SU-DHL-6 (cell line): Measurements from ENCODE around the gene LRRC4B.

Experiments
- H2AFZ ChIP-seq: fragments of 200-600 bp; sonication (generic); 2 replicates; pipeline ENCODE4 v1.6.1; 2014; ENCODE audit warnings: low read depth, mild to moderate bottlenecking, moderate library complexity, mixed read lengths, antibody characterized with exemption, low read length; ENCODE audit not compliant: severe bottlenecking
- H3F3A ChIP-seq: fragments of 200-600 bp; shearing (Covaris generic); 2 replicates; pipeline ENCODE4 v1.6.0; 2016; ENCODE audit warnings: antibody characterized with exemption, mild to moderate bottlenecking; ENCODE audit not compliant: insufficient read depth
- H3K27ac ChIP-seq: fragments of 200-600 bp; sonication (generic); 2 replicates; pipeline ENCODE4 v1.5.1; 2016; ENCODE audit warnings: low read depth, mild to moderate bottlenecking, low read length, moderate library complexity, mixed read lengths
- H3K27me3 ChIP-seq: fragments of 200-600 bp; sonication (generic), shearing (Covaris generic); 2 replicates; pipeline ENCODE4 v1.6.0; 2014; ENCODE audit warnings: mild to moderate bottlenecking, low read length
- H3K36me3 ChIP-seq: fragments of 200-600 bp; sonication (generic); 2 replicates; pipeline ENCODE4 v1.6.1; 2014; ENCODE audit warnings: mild to moderate bottlenecking, low read length, mixed read lengths
- H3K4me2 ChIP-seq: fragments of 300-600, 200-600 bp; shearing (Covaris generic), sonication (generic); 2 replicates; pipeline ENCODE4 v1.6.0; 2014; ENCODE audit warnings: low read length, low read depth, mild to moderate bottlenecking; ENCODE audit not compliant: poor library complexity, severe bottlenecking
- H3K4me3 ChIP-seq: fragments of 200-600 bp; sonication (generic); 2 replicates; pipeline ENCODE4 v1.5.1; 2014; ENCODE audit warnings: antibody characterized with exemption, low read length, mild to moderate bottlenecking, mixed read lengths; ENCODE audit not compliant: insufficient read depth, poor library complexity, severe bottlenecking
- H3K79me2 ChIP-seq: fragments of 200-600 bp; sonication (generic); 2 replicates; pipeline ENCODE4 v1.6.1; 2014; ENCODE audit warnings: mild to moderate bottlenecking, low read length, moderate library complexity; ENCODE audit not compliant: insufficient read depth
- H3K9ac ChIP-seq: fragments of 200-600 bp; sonication (generic); 2 replicates; pipeline ENCODE4 v1.7.0; 2014; ENCODE audit warnings: mild to moderate bottlenecking, low read length
- H3K9me2 ChIP-seq: fragments of 200-600 bp; sonication (generic); replicated peaks from 2 replicates; pipeline ENCODE4 v1.6.1; 2014; ENCODE audit warnings: low read length; ENCODE audit not compliant: insufficient read depth
- H3K9me3 ChIP-seq: fragments of 200-600 bp; sonication (generic); 2 replicates; pipeline ENCODE4 v1.6.1; 2014; ENCODE audit warnings: low read length, mixed read lengths; ENCODE audit not compliant: insufficient read depth
- H4K20me1 ChIP-seq: fragments of 200-600 bp; sonication (generic); 2 replicates; pipeline ENCODE4 v1.6.1; 2014; ENCODE audit warnings: low read depth, mild to moderate bottlenecking, antibody characterized with exemption, low read length, moderate library complexity, mixed read lengths
- CTCF ChIP-seq: fragments of 200-600 bp; sonication (generic); IDR thresholded peaks from one replicate; pipeline ENCODE4 v1.5.1; 2017; ENCODE audit warnings: antibody characterized with exemption, mild to moderate bottlenecking, low read length, moderate library complexity; ENCODE audit not compliant: insufficient read depth, poor library complexity, severe bottlenecking
- EZH2phosphoT487 ChIP-seq: fragments of 200-600 bp; sonication (generic), shearing (Covaris generic); conservative IDR thresholded peaks from 2 replicates; pipeline ENCODE4 v1.6.1; 2018; ENCODE audit warnings: mild to moderate bottlenecking, antibody characterized with exemption, low read length, moderate library complexity, mixed read lengths

Gene LRRC4B

DNA sequence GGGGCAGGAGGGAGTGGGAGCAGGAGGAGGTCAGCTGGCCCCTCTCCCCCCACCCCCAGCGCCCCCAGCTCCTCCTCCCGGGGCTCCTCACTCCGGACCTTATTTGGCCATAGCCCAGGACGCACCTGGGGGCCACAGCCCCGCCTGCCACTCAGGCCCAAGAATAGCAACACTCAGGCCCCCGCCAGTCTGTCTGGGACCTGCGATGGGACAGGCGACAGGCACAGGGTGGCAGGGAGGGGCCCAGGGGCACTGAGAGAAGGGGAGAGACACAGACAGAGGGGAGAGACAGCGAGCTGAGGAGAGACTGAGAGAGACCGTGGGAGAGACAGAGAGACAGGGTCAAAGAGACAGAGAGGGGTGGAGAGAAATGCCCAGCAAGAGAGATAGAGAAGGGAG is 67.5 kb downstream of the LRRC4B start:
- H3K79me2 ChIP-seq: no peaks in the 10 kb centered on the region
- H2AFZ ChIP-seq: no peak overlapping the region
- no peak overlapping the region for H3K4me3 ChIP-seq
- H3K4me2 ChIP-seq: no peak overlapping the region
- no peaks in the 10 kb centered on the region for H3K36me3 ChIP-seq
- no peaks in the 10 kb centered on the region for H3F3A ChIP-seq
- no peaks in the 10 kb centered on the region for H3K27me3 ChIP-seq
- H4K20me1 ChIP-seq: no peaks in the 10 kb centered on the region
- TF ChIP-seq EZH2phosphoT487 (no peak), CTCF (no peak)
- H3K9me2 ChIP-seq: no peaks in the 10 kb centered on the region
- no peaks in the 10 kb centered on the region for H3K9me3 ChIP-seq
- H3K9ac ChIP-seq: no peak overlapping the region
- H3K27ac ChIP-seq: no peak overlapping the region

- no peaks in the 10 kb centered on the region for H3K27me3 ChIP-seq
- no peak overlapping the region for H3K4me2 ChIP-seq
- no peaks in the 10 kb centered on the region for H3K9me3 ChIP-seq
- H3K27ac ChIP-seq: no peak overlapping the region
- H3K9me2 ChIP-seq: no peaks in the 10 kb centered on the region
- H4K20me1 ChIP-seq: no peaks in the 10 kb centered on the region
- no peak overlapping the region for H2AFZ ChIP-seq
- H3K79me2 ChIP-seq: no peaks in the 10 kb centered on the region
- H3F3A ChIP-seq: no peaks in the 10 kb centered on the region
- no peak for TF ChIP-seq CTCF
- TF ChIP-seq EZH2phosphoT487: no peak
- no peak overlapping the region for H3K4me3 ChIP-seq
- no peak overlapping the region for H3K9ac ChIP-seq
- H3K36me3 ChIP-seq: no peaks in the 10 kb centered on the region
Measured at GRCh38 chr19:50500060-50500752, 68.0 kb downstream of the LRRC4B start.

- Histone ChIP-seq H3K4me2 (no peak overlapping the region), H3K36me3 (no peaks in the 10 kb centered on the region), H3K27me3 (no peaks in the 10 kb centered on the region), H3K79me2 (no peaks in the 10 kb centered on the region), H3K9me2 (no peaks in the 10 kb centered on the region), H3K27ac (no peak overlapping the region), H2AFZ (no peak overlapping the region), H3K9me3 (no peaks in the 10 kb centered on the region), H3K4me3 (no peak overlapping the region), H4K20me1 (no peaks in the 10 kb centered on the region), H3K9ac (no peak overlapping the region), H3F3A (no peaks in the 10 kb centered on the region)
- TF ChIP-seq CTCF: no peak
- no peak for TF ChIP-seq EZH2phosphoT487
Measured at GRCh38 chr19:50498219-50499056, 69.8 kb downstream of the LRRC4B start.
